GM18511 (cell line): ENCODE data around the gene DNAH6.
"Not testable (repeated sequence)": the region's sequence is repeated elsewhere in the genome, so short reads cannot be mapped to it uniquely, and the experiment has no call there.

Experiments used
- ATAC-seq: cut with Tn5 transposase; IDR thresholded peaks from one replicate; pipeline ENCODE4 v1.9.1; 2021; ENCODE audit warnings: mild to moderate bottlenecking, moderate library complexity; ENCODE audit not compliant: unreplicated experiment

DNAH6 gene

GRCh38 chr2:84516234-84516986, at the start of gene DNAH6:
DNAH6 (plus strand) TSS chr2:84516498; CDS start chr2:84517827, 1,329 bp downstream.
- ATAC-seq: peak; percentile 99

GRCh38 chr2:84467389-84467788, 48.9 kb upstream of the DNAH6 start:
- ATAC-seq: no peak

GRCh38 chr2:84472423-84472822, 43.9 kb upstream of the DNAH6 start:
- not testable (repeated sequence) for ATAC-seq

- no peak for ATAC-seq
Measured at GRCh38 chr2:84472856-84473565, 43.3 kb upstream of the DNAH6 start.

- ATAC-seq: no peak
Measured at GRCh38 chr2:84474176-84474575, 42.1 kb upstream of the DNAH6 start.

GRCh38 chr2:84477886-84478285, 38.4 kb upstream of the DNAH6 start:
- ATAC-seq: no peak

GRCh38 chr2:84478867-84479266, 37.4 kb upstream of the DNAH6 start:
- no peak for ATAC-seq

GRCh38 chr2:84481702-84482101, 34.6 kb upstream of the DNAH6 start:
- ATAC-seq: no peak

- no peak for ATAC-seq
Measured at GRCh38 chr2:84482603-84483002, 33.7 kb upstream of the DNAH6 start.

- ATAC-seq: no peak
Measured at GRCh38 chr2:84483320-84483719, 33.0 kb upstream of the DNAH6 start.

- ATAC-seq: no peak
Measured at GRCh38 chr2:84486441-84487115, 29.7 kb upstream of the DNAH6 start.

- no peak for ATAC-seq
Measured at GRCh38 chr2:84487298-84487996, 28.9 kb upstream of the DNAH6 start.

- ATAC-seq: no peak
Measured at GRCh38 chr2:84491256-84491655, 25.0 kb upstream of the DNAH6 start.

- no peak for ATAC-seq
Measured at GRCh38 chr2:84491741-84492140, 24.6 kb upstream of the DNAH6 start.

- ATAC-seq: no peak
Measured at GRCh38 chr2:84492571-84492970, 23.7 kb upstream of the DNAH6 start.

- ATAC-seq: no peak
Measured at GRCh38 chr2:84493514-84493913, 22.8 kb upstream of the DNAH6 start.

- no peak for ATAC-seq
Measured at GRCh38 chr2:84494070-84494469, 22.2 kb upstream of the DNAH6 start.

- ATAC-seq: peak; percentile 88
Measured at GRCh38 chr2:84495539-84496146, 20.7 kb upstream of the DNAH6 start.

GRCh38 chr2:84496386-84496785, 19.9 kb upstream of the DNAH6 start:
- ATAC-seq: no peak

GRCh38 chr2:84497285-84497684, 19.0 kb upstream of the DNAH6 start:
- ATAC-seq: no peak
